K562 (cell line): ENCODE measurements around the gene OPRM1. TPM values are rescaled to one million over a fixed set of nuclear protein-coding genes. Genes with fewer than 3 reads are reported as not detected.

Source experiments
- ATAC-seq: fragments of 200-7000 bp; cut with Tn5 transposase; 3 replicates; pipeline ENCODE4 v1.9.1; 2020; ENCODE audit warnings: moderate library complexity
- BruUV-seq: library from RNA; stranded (reverse); fragments of 400-500 nt; replicated peaks from 2 replicates; lab custom pipeline; 2021; lab: Mats Ljungman, UMichigan
- CTCF ChIA-PET: fragments of 300-600 bp; formaldehyde crosslinking; extraction: SDS; loops from one replicate; lab custom pipeline; 2021; ENCODE audit warnings: low intra/inter-chr PET ratio; lab: Yijun Ruan, JAX
- POLR2A ChIA-PET: fragments of 300-600, 350-650 bp; sonication (Branson Sonifier 250); formaldehyde crosslinking; extraction: SDS; loops from one replicate; lab custom pipeline; 2021; ENCODE audit warnings: antibody characterized with exemption, inconsistent platforms; lab: Yijun Ruan, JAX
- DNase-seq, 4 experiments: peaks; one replicate each; pipeline versions ENCODE4 v3.0.0 to v3.0.0-alpha.2; 2011 to 2018; ENCODE audit warnings: low spot score in 3 of 4, mixed read lengths in 3 of 4; ENCODE audit errors: extremely low read depth in 1 of 4
- FAIRE-seq: peaks from 2 replicates; lab custom pipeline; 2011; peaks lifted over from hg19 to GRCh38; lab: Jason Lieb, UNC
- H2AFZ ChIP-seq: 2 replicates; pipeline ENCODE4 v1.6.0; 2011; ENCODE audit warnings: low read depth, low read length, control low read depth, inconsistent platforms
- H3K27ac ChIP-seq: fragments of 200-600 bp; 3 replicates; pipeline ENCODE4 v1.8.0; 2011; ENCODE audit warnings: low read depth, mild to moderate bottlenecking, control low read depth, inconsistent platforms, low read length, moderate library complexity, mixed read lengths; ENCODE audit errors: extremely low read depth
- H3K27me3 ChIP-seq, 2 experiments: fragments of 300-600 bp in 1 of 2; 2 replicates in 1 of 2; 3 replicates in 1 of 2; pipeline versions ENCODE4 v1.6.0 to v1.8.0; 2011; ENCODE audit warnings: inconsistent platforms in 2 of 2, low read length in 2 of 2, mild to moderate bottlenecking in 1 of 2, mixed read lengths in 1 of 2, moderate library complexity in 1 of 2; ENCODE audit not compliant: control insufficient read depth in 2 of 2, insufficient read depth in 2 of 2
- H3K36me3 ChIP-seq: fragments of 300-600 bp; 3 replicates; pipeline ENCODE4 v1.8.0; 2011; ENCODE audit warnings: mild to moderate bottlenecking, low read length, inconsistent platforms; ENCODE audit not compliant: control insufficient read depth, insufficient read depth
- H3K4me1 ChIP-seq, 2 experiments: fragments of 200-600 bp in 1 of 2; replicated peaks in 1 of 2; 2 replicates in 1 of 2; 3 replicates in 1 of 2; pipeline versions ENCODE4 v1.5.1 to v1.8.0; 2011; ENCODE audit warnings: inconsistent platforms in 2 of 2, low read length in 2 of 2, mild to moderate bottlenecking in 1 of 2, mixed read lengths in 1 of 2, moderate library complexity in 1 of 2; ENCODE audit not compliant: control insufficient read depth in 2 of 2, insufficient read depth in 2 of 2
- H3K4me2 ChIP-seq: 2 replicates; pipeline ENCODE4 v1.6.1; 2011; ENCODE audit warnings: low read length, control low read depth, inconsistent platforms, mixed read lengths; ENCODE audit not compliant: insufficient read depth
- H3K4me3 ChIP-seq: fragments of 200-600 bp; sonication (generic), shearing (Covaris generic); 2 replicates; pipeline ENCODE4 v1.5.1; 2016; ENCODE audit warnings: control low read depth, inconsistent platforms
- H3K79me2 ChIP-seq: fragments of 200-600 bp; 3 replicates; pipeline ENCODE4 v1.8.0; 2011; ENCODE audit warnings: low read length, inconsistent platforms; ENCODE audit not compliant: control insufficient read depth, insufficient read depth
- H3K9ac ChIP-seq, 2 experiments: 2 replicates each; pipeline versions ENCODE4 v1.6.0 to v1.6.1; 2011; ENCODE audit warnings: low read depth in 2 of 2, low read length in 2 of 2, control low read depth in 1 of 2, inconsistent platforms in 1 of 2, mild to moderate bottlenecking in 1 of 2, mixed read lengths in 1 of 2; ENCODE audit not compliant: insufficient read depth in 1 of 2
- H3K9me1 ChIP-seq: one replicate; pipeline ENCODE4 v1.6.0; 2011; ENCODE audit warnings: inconsistent platforms, mild to moderate bottlenecking, low read length, moderate library complexity; ENCODE audit not compliant: control insufficient read depth, insufficient read depth
- H3K9me3 ChIP-seq: replicated peaks from 2 replicates; pipeline ENCODE4 v1.5.1; 2011; ENCODE audit warnings: low read depth, low read length, inconsistent platforms; ENCODE audit not compliant: control insufficient read depth, insufficient read depth
- H4K20me1 ChIP-seq: replicated peaks from 2 replicates; pipeline ENCODE4 v1.6.1; 2011; ENCODE audit warnings: low read length, inconsistent platforms, mixed read lengths; ENCODE audit not compliant: control insufficient read depth, insufficient read depth
- CBFA2T3 ChIP-seq: fragments of 450-650 bp; IDR thresholded peaks from 2 replicates; pipeline ENCODE4 v1.6.1; 2017
- CTCF ChIP-seq, 3 experiments: IDR thresholded peaks in 2 of 3; conservative IDR thresholded peaks in 1 of 3; 2 replicates each; pipeline ENCODE4 v1.5.1; 2011 to 2012; ENCODE audit warnings: low read length in 3 of 3, mild to moderate bottlenecking in 3 of 3, control low read depth in 2 of 3, improper control_type of control experiment in 1 of 3, inconsistent platforms in 1 of 3, low read depth in 1 of 3, mixed read lengths in 1 of 3, moderate library complexity in 1 of 3; ENCODE audit not compliant: insufficient read depth in 2 of 3
- ERF ChIP-seq: fragments of 450-650 bp; formaldehyde crosslinking; IDR thresholded peaks from 2 replicates; pipeline ENCODE4 v1.4.0; 2020; ENCODE audit warnings: mild to moderate bottlenecking, mixed read lengths
- MYNN ChIP-seq, 2 experiments: sonication (generic); formaldehyde crosslinking in 1 of 2; IDR thresholded peaks; 2 replicates each; pipeline versions ENCODE4 v1.5.0 to v1.6.1; 2016 to 2020; ENCODE audit warnings: antibody characterized with exemption in 1 of 2, missing genetic modification reagents in 1 of 2
- NRF1 ChIP-seq, 2 experiments: fragments of 450-650 bp; IDR thresholded peaks in 1 of 2; conservative IDR thresholded peaks in 1 of 2; 2 replicates each; pipeline ENCODE4 v1.6.1; 2014; ENCODE audit warnings: mild to moderate bottlenecking in 2 of 2
- RBBP5 ChIP-seq: fragments of 200-600 bp; sonication (generic); IDR thresholded peaks from 2 replicates; pipeline ENCODE4 v1.6.1; 2012; ENCODE audit warnings: borderline replicate concordance, mild to moderate bottlenecking, low read length, control low read depth, inconsistent platforms; ENCODE audit not compliant: insufficient read depth, poor library complexity, severe bottlenecking
- RHOXF2B ChIP-seq: fragments of 250-450 bp; sonication (Bioruptor Pico); conservative IDR thresholded peaks from 2 replicates; pipeline ENCODE4 v1.5.1; 2021
- SP1 ChIP-seq: sonication (generic); formaldehyde crosslinking; IDR thresholded peaks from 2 replicates; pipeline ENCODE4 v1.8.1; 2022; ENCODE audit warnings: mild to moderate bottlenecking, missing genetic modification reagents
- ZEB2 ChIP-seq: fragments of 450-650 bp; IDR thresholded peaks from 2 replicates; pipeline ENCODE4 v1.6.1; 2016
- ZNF224 ChIP-seq: sonication (generic); formaldehyde crosslinking; IDR thresholded peaks from 2 replicates; pipeline ENCODE4 v1.8.0; 2022; ENCODE audit warnings: mild to moderate bottlenecking, missing genetic modification reagents
- ZNF444 ChIP-seq: fragments of 250-450 bp; sonication (Bioruptor Pico); IDR thresholded peaks from 2 replicates; pipeline ENCODE4 v1.4.0; 2020; ENCODE audit warnings: mild to moderate bottlenecking, moderate library complexity
- WGBS: fragments of 100-300 bp; shearing (Covaris generic); methylation state at CpG from one replicate; pipeline ENCODE4 v1.1.6; 2016; ENCODE audit warnings: low coverage, mixed read lengths; ENCODE audit not compliant: insufficient coverage; ENCODE audit errors: missing lambda C conversion rate; 5-methylcytosine and 5-hydroxymethylcytosine counted together
- in situ Hi-C: fragments of 300-500 bp; cut with MboI; formaldehyde crosslinking; loops from 4 replicates; pipeline ENCODE4 v1.15.0; 2018; ENCODE audit warnings: inconsistent platforms, mixed read lengths
- intact Hi-C: fragments of 100-400 bp; cut with micrococcal nuclease; formaldehyde crosslinking; loops from 2 replicates; pipeline ENCODE4 v1.14.2; 2022
- polyA plus RNA-seq, 8 experiments: library from polyadenylated mRNA; depleted of rRNA in 4 of 8; stranded (reverse) in 5 of 8; unstranded in 3 of 8; fragments of >200 nt; fragmentation: Nextera tagmentation in 2 of 8; fragmentation: Illumina TruSeq in 1 of 8; extraction: Ambion mirVana in 2 of 8; extraction: Trizol in 1 of 8; gene quantifications; 2 replicates each; pipeline versions ENCODE4 v1.2.1 to v1.2.3, GENCODE V29; 2011 to 2014; ENCODE audit warnings: inconsistent platforms in 1 of 8, missing spikeins in 1 of 8
- total RNA-seq, 7 experiments: library from RNA; depleted of rRNA in 6 of 7; stranded (reverse); fragments of >200 nt in 6 of 7; fragmentation: Illumina TruSeq in 2 of 7; extraction: Trizol in 2 of 7; gene quantifications; 2 replicates each; pipeline versions ENCODE4 v1.2.1 to v1.2.3, GENCODE V29; 2011 to 2021; ENCODE audit warnings: low replicate concordance in 1 of 7

Gene OPRM1
- total and polyA plus RNA-seq, 9 of the 15 experiments (the other 6 are each of a cell fraction or from before 2014, with no cell fraction given): not detected

DNA sequence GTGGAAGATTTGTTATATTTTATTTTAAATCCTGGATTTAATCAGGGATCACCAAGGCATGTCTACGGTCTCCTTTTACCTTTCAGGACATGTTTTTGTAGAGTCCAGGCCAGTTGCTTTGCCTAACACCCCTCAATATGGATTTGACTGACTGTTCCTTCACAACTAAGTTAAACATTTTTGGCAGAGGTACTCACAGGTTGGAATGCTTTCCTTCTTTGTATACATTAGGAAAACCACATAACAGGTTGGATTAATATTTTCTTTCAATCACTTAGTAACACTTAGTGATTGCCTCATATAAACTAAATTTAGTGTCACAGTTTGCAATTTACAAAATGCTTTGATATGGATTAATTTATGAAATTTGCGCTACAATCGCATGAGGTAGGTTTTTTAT, 253.0 kb downstream of the OPRM1 start:
- ATAC-seq: no peak
- ChIA-PET CTCF (no interaction called here), POLR2A (interaction anchor here (0.6 kb wide), 1 partner anchor 10 kb away, joined by 3 read pairs; no protein-coding TSS in a partner anchor)
- H2AFZ ChIP-seq: no peak overlapping the region
- H3K4me2 ChIP-seq: no peak overlapping the region
- no peak overlapping the region for H3K27ac ChIP-seq
- no peaks in the 10 kb centered on the region for H3K79me2 ChIP-seq
- H3K4me3 ChIP-seq: no peak overlapping the region
- no peaks in the 10 kb centered on the region for H3K4me1 ChIP-seq
- H3K36me3 ChIP-seq: no peaks in the 10 kb centered on the region
- TF ChIP-seq ZNF224 (no peak), ZNF444 (CRISPR knock-in tag) (no peak), SP1 (CRISPR knock-in tag) (no peak), CBFA2T3 (no peak), NRF1 (conservative IDR thresholded peaks at IDR 0.05 in 1 of 2, IDR thresholded peaks at IDR 0.05 in 1 of 2) (no peak), MYNN (IDR thresholded peaks at IDR 0.05) (no peak), MYNN (CRISPR knock-in tag; IDR thresholded peaks at IDR 0.05) (no peak), CTCF (IDR thresholded peaks at IDR 0.05 in 2 of 3, conservative IDR thresholded peaks at IDR 0.05 in 1 of 3; ENCODE audit: insufficient read depth in 2 of 3, low read depth in 1 of 3, low read length in 3 of 3) (no peak), ZEB2 (no peak), ERF (CRISPR knock-in tag) (no peak), RHOXF2B (no peak), RBBP5 (no peak)
- H3K9me3 ChIP-seq: no peaks in the 10 kb centered on the region
- WGBS: 0% methylated on average over 3 of the region's 3 CpGs
- intact Hi-C loops (no loop called here), in situ Hi-C loops (no loop called here)
- H3K9me1 ChIP-seq: no peaks in the 10 kb centered on the region
- H3K9ac ChIP-seq: no peak overlapping the region
- no TSS peak for BruUV-seq
- no peak for FAIRE-seq
- H4K20me1 ChIP-seq: no peaks in the 10 kb centered on the region
- peaks cover 8 to 20% of the 10 kb centered on the region in 2 experiments; a peak in 3 of 5 replicates for H3K27me3 ChIP-seq
- DNase-seq: no peak
